Measurements from ENCODE around the gene TAS1R3. TPM values are rescaled to one million over a fixed set of nuclear protein-coding genes. Genes with fewer than 3 reads are reported as not detected.

Gene TAS1R3
- total and polyA plus RNA-seq, 2 of the 4 experiments (the other 2 are of a cell fraction), result under 0.01 to 0.05 TPM

- dilution Hi-C loops (cut with HindIII; ENCODE audit: low sequenced_read_pairs, unreplicated experiment) (no loop called here), intact Hi-C loops (cut with micrococcal nuclease) (loop anchor here (5.0 kb wide), 2 partner anchors 50 to 185 kb away; partner anchors contain the start of gene MXRA8), in situ Hi-C loops (cut with MboI; ENCODE audit: low sequenced_read_pairs) (no loop called here)
- H4K20me1 ChIP-seq (ENCODE audit: insufficient read depth, low read length), result peaks cover 47% of the 10 kb centered on the region
- H3K27ac ChIP-seq (ENCODE audit: insufficient read depth, low read length), result peak overlapping the region; percentile 89
- H3K9ac ChIP-seq (ENCODE audit: low read depth, low read length), result peak overlapping the region; percentile 91
- peak overlapping the region; percentile 97 for H2AK9ac ChIP-seq (replicated peaks; ENCODE audit: low read depth, low read length, poor library complexity)
- H3K23ac ChIP-seq (ENCODE audit: low read depth, low read length), result peak overlapping the region; percentile 94
- H3K4ac ChIP-seq (ENCODE audit: low read depth, low read length), result peak overlapping the region; percentile 70
- no peaks in the 10 kb centered on the region for H3K27me3 ChIP-seq (ENCODE audit: control insufficient read depth, insufficient read depth, low read length)
- H3K4me1 ChIP-seq (ENCODE audit: control insufficient read depth, insufficient read depth, low read length), result peaks cover 31% of the 10 kb centered on the region
- no peak for DNase-seq
- H3K79me1 ChIP-seq (ENCODE audit: low read depth in 1 of 2, low read length in 2 of 2), result peaks cover 6 to 58% of the 10 kb centered on the region in 2 experiments; a peak in 3 of 4 replicates
- H4K91ac ChIP-seq (ENCODE audit: insufficient read depth, low read depth, low read length), result peak overlapping the region; percentile 76
- POLR2A ChIA-PET (ENCODE audit: unreplicated experiment), result no interaction called here
- peak; percentile 14; the same call in 1 of the 2 replicates for TF ChIP-seq MXI1 (IDR thresholded peaks at IDR 0.05; ENCODE audit: borderline replicate concordance, low read depth, low read length)
- no peak for TF ChIP-seq RFX5 (IDR thresholded peaks at IDR 0.05; ENCODE audit: low read depth, low read length)
- TF ChIP-seq POLR2A (IDR thresholded peaks at IDR 0.05; ENCODE audit: low read depth, low read length), result peak; percentile 22; the same call in 1 of the 2 replicates
- CTCF ChIA-PET, result no interaction called here
- no peak overlapping the region for H4K5ac ChIP-seq (ENCODE audit: low read depth, low read length)
- peak overlapping the region; percentile 61 for H3K14ac ChIP-seq (replicated peaks; ENCODE audit: low read depth, low read length)
- no TSS peak for BruUV-seq (replicated peaks)
- no peak overlapping the region for H3K18ac ChIP-seq (ENCODE audit: low read depth, low read length)
- peaks cover 24% of the 10 kb centered on the region for H3K36me3 ChIP-seq (ENCODE audit: control insufficient read depth, insufficient read depth, low read length)
- H3K4me2 ChIP-seq (ENCODE audit: low read depth, low read length), result peak overlapping the region; percentile 100
- H2BK20ac ChIP-seq (ENCODE audit: low read depth, low read length), result no peak overlapping the region
- peak overlapping the region; percentile 79 for H2BK5ac ChIP-seq (ENCODE audit: low read depth, low read length, poor library complexity, severe bottlenecking)
- H4K8ac ChIP-seq (ENCODE audit: low read depth in 2 of 2, low read length in 2 of 2), result peak overlapping the region in 1 of 2 experiments; percentile 5; a peak in 1 of 4 replicates
- H3K4me3 ChIP-seq (ENCODE audit: insufficient read depth, low read depth, low read length), result peak overlapping the region; percentile 93
- no peak overlapping the region for H2BK120ac ChIP-seq (ENCODE audit: low read depth, low read length)
- H3K9me3 ChIP-seq (ENCODE audit: control insufficient read depth, insufficient read depth, low read length), result no peaks in the 10 kb centered on the region
- no peak overlapping the region for H2BK15ac ChIP-seq (ENCODE audit: low read depth, low read length)
- peak overlapping the region; percentile 47 for H2AK5ac ChIP-seq (ENCODE audit: low read depth, low read length)
- WGBS, 2 experiments (ENCODE audit: extremely low coverage in 2 of 2, insufficient read length in 1 of 2), result 0% methylated on average over 61 of the region's 83 CpGs; no CpG with 5 or more reads in 1 of the 2 experiments
- peak overlapping the region; percentile 97 for H2AFZ ChIP-seq (replicated peaks; ENCODE audit: low read length, poor library complexity)
- peak overlapping the region; percentile 38 for H3K56ac ChIP-seq (ENCODE audit: extremely low read depth, insufficient read depth, low read length)
- ATAC-seq (ENCODE audit: low read depth), result peak; percentile 7
- peaks cover 3% of the 10 kb centered on the region for H3K9me1 ChIP-seq (ENCODE audit: insufficient read depth, low read length)
Observed at GRCh38 chr1:1307261-1307922, 23.7 kb upstream of the TAS1R3 start.
